Natural killer cell treated with Interleukin-12 subunit alpha and Interleukin-12 subunit beta and Interleukin-15 and Interleukin-18, amount 100 ng/mL, for 72 hours (primary cell): ENCODE results near the gene ANP32E. TPM values are rescaled to one million over a fixed set of nuclear protein-coding genes. Genes with fewer than 3 reads are reported as not detected.
"Not testable (repeated sequence)": the region's sequence is repeated elsewhere in the genome, so short reads cannot be mapped to it uniquely, and the experiment has no call there.

Experiments used
- ATAC-seq, 2 donors: fragments of 150-1000 bp; cut with Tn5 transposase in 1 of 2; sonication (Bioruptor Pico), chemical (Tn5 transposase) in 1 of 2; 2 replicates each; pipeline ENCODE4 v1.10.0; 2021
- DNase-seq: peaks from one replicate; pipeline ENCODE4 v3.0.0; 2022; ENCODE audit warnings: low spot score
- H3K27ac Mint-ChIP-seq, 2 donors: 1 replicate in 1 of 2; 2 replicates in 1 of 2; pipeline ENCODE4 v1.8.0; 2022; ENCODE audit warnings: mixed read lengths in 2 of 2, mild to moderate bottlenecking in 1 of 2, moderate library complexity in 1 of 2
- H3K27me3 Mint-ChIP-seq, 2 donors: 1 replicate in 1 of 2; 2 replicates in 1 of 2; pipeline ENCODE4 v1.8.0; 2022; ENCODE audit warnings: mixed read lengths in 2 of 2
- H3K36me3 Mint-ChIP-seq: one replicate; pipeline ENCODE4 v1.8.0; 2022; ENCODE audit warnings: mixed read lengths
- H3K4me1 Mint-ChIP-seq, 2 donors: 1 replicate in 1 of 2; 2 replicates in 1 of 2; pipeline ENCODE4 v1.8.0; 2022; ENCODE audit warnings: low read depth in 2 of 2, mixed read lengths in 2 of 2, mild to moderate bottlenecking in 1 of 2
- H3K4me3 Mint-ChIP-seq: one replicate; pipeline ENCODE4 v1.8.0; 2022; ENCODE audit warnings: mixed read lengths
- H3K9me3 Mint-ChIP-seq: 2 replicates; pipeline ENCODE4 v1.8.0; 2022; ENCODE audit warnings: mixed read lengths
- total RNA-seq, 2 donors: library from RNA; stranded (reverse); gene quantifications; one replicate each; pipeline ENCODE4 v1.2.3, GENCODE V29; 2022

ANP32E gene
- total RNA-seq, 2 donors from 2014 or later = 157 to 164 TPM

GRCh38 chr1:150214099-150214756 lies 21.7 kb downstream of the ANP32E start:
- H3K9me3 Mint-ChIP-seq, H3K36me3 Mint-ChIP-seq, H3K27me3 Mint-ChIP-seq, DNase-seq, ATAC-seq: not testable (repeated sequence)
- H3K27ac Mint-ChIP-seq = peak overlapping the region; percentile 82 to 91
- H3K4me3 Mint-ChIP-seq = peak overlapping the region; percentile 80
- peaks cover 13 to 18% of the 10 kb centered on the region in 2 donors for H3K4me1 Mint-ChIP-seq

- peak; percentile 96 for DNase-seq
- Mint-ChIP-seq H3K27ac (peak overlapping the region; percentile 82 to 91), H3K27me3 (no peaks in the 10 kb centered on the region), H3K4me1 (peaks cover 13 to 18% of the 10 kb centered on the region in 2 donors), H3K9me3 (no peaks in the 10 kb centered on the region), H3K36me3 (peaks cover 4% of the 10 kb centered on the region), H3K4me3 (peak overlapping the region; percentile 80)
- ATAC-seq = peak; percentile 100
Observed at GRCh38 chr1:150213170-150214098, 22.5 kb downstream of the ANP32E start.

GRCh38 chr1:150212070-150212469 lies 23.8 kb downstream of the ANP32E start:
- Mint-ChIP-seq H3K4me1 (peaks cover 13 to 18% of the 10 kb centered on the region in 2 donors), H3K4me3 (no peak overlapping the region)
- ATAC-seq = no peak

DNA sequence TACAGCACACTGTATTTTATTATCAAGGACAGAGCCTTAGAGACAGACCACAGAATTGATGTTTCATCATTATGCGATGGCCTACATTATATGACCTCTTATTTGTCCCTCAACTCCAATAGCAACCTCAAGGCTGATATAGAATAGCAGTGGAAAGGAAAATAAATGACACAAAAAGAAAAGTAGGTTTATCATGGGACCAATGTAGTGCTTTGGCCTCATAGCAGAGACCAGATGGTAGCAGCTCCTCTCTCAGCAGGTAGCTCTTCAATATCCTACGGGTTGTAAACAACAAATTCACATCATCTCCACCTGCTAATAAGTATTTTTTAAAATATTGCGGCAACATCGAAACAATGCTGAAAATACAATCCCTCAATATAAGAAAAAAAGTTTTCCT lies 25.2 kb downstream of the ANP32E start:
- Mint-ChIP-seq H3K27ac (no peak overlapping the region), H3K36me3 (peaks cover 4% of the 10 kb centered on the region), H3K27me3 (peaks cover 0 to 3% of the 10 kb centered on the region in 2 donors), H3K9me3 (no peaks in the 10 kb centered on the region), H3K4me1 (peaks cover 13 to 18% of the 10 kb centered on the region in 2 donors), H3K4me3 (no peak overlapping the region)
- no peak for ATAC-seq
- no peak for DNase-seq

More at GRCh38 chr1:150212070-150212469, 23.8 kb downstream of the ANP32E start:
- Mint-ChIP-seq H3K36me3 (peaks cover 4% of the 10 kb centered on the region), H3K9me3 (no peaks in the 10 kb centered on the region), H3K27me3 (no peaks in the 10 kb centered on the region), H3K27ac (peak overlapping the region in 1 of 2 donors; percentile 82)
- no peak for DNase-seq

DNA sequence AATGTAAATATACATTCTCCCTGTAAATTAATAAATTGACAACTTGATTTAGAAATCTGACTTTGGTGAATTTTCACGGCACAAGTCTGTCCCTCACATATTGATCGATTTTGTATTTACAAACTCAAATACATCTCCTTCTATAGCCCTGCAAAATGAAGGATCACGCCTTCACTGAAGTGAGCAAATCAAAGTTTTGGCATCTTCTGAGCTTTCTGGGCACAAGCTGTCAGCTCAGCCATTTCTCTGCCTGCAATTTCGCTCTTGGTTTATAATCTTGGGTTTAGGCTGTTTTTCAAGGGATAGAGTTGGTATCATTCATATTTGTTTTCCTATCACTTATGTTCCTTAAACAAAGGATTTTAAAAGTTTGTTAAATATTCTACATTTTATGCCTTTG lies 25.8 kb downstream of the ANP32E start:
- H3K4me1 Mint-ChIP-seq = peaks cover 13 to 18% of the 10 kb centered on the region in 2 donors
- H3K9me3 Mint-ChIP-seq = no peaks in the 10 kb centered on the region
- ATAC-seq (no peak), DNase-seq (no peak)
- no peak overlapping the region for H3K4me3 Mint-ChIP-seq
- peaks cover 4% of the 10 kb centered on the region for H3K36me3 Mint-ChIP-seq
- no peak overlapping the region for H3K27ac Mint-ChIP-seq
- peaks cover 0 to 3% of the 10 kb centered on the region in 2 donors for H3K27me3 Mint-ChIP-seq

DNA sequence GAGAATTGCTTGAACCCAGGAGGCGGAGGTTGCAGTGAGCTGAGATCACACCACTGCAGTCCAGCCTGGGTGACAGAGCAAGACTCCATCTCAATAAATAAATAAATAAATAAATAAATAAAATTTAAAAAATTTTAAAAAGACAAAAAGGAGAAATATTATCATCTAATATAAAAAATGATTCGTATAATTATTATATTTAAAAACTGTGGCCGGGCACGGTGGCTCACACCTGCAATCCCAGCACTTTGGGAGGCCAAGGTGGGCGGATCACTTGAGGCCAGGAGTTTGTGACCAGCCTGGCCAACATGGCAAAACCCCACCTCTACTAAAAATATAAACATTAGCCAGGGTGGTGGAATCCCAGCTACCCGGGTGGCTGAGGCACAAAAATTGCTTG lies 27.5 kb downstream of the ANP32E start:
- DNase-seq, H3K36me3 Mint-ChIP-seq, H3K9me3 Mint-ChIP-seq, H3K27ac Mint-ChIP-seq, ATAC-seq, H3K4me1 Mint-ChIP-seq, H3K4me3 Mint-ChIP-seq, H3K27me3 Mint-ChIP-seq: not testable (repeated sequence)

DNA sequence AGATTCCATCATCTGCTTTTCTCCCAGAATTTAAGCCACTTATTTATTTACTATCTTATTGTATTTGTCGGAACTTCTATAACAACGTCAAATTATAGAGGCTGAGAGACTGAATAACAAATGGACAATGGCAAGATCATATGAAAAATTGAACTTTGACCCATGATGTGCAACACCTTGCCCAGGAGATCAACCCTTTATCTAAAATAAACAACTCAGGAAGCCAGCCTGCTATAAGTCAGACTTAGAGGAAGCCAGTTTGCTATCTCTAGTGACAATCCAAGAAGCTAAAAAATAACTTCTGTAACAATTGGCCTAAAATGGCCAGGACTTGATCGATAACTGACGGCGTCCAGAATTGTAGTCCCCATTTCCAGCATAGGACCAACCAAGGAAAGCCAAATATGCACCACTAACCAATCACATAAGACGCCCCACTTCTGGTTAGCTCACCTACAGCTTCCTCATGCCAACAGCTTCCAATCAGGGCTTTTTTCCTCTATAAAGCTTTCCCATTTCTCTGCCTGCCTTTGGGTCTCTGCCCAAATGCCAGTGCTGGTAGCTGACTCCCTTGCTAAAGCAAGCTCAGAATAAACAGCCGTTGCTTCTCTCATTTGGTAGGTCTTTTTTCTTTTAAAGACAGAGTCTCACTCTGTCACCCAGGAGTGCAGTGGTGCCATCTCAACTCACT lies 28.5 kb downstream of the ANP32E start:
- Mint-ChIP-seq H3K27ac (no peak overlapping the region), H3K9me3 (no peaks in the 10 kb centered on the region), H3K27me3 (peaks cover 0 to 3% of the 10 kb centered on the region in 2 donors), H3K4me1 (no peaks in the 10 kb centered on the region), H3K36me3 (no peaks in the 10 kb centered on the region), H3K4me3 (no peak overlapping the region)
- DNase-seq = no peak
- ATAC-seq = no peak

- H3K4me1 Mint-ChIP-seq = no peaks in the 10 kb centered on the region
- ATAC-seq (no peak), DNase-seq (no peak)
- no peak overlapping the region for H3K4me3 Mint-ChIP-seq
- H3K36me3 Mint-ChIP-seq = no peaks in the 10 kb centered on the region
- H3K27ac Mint-ChIP-seq = no peak overlapping the region
- peaks cover 10 to 15% of the 10 kb centered on the region in 2 donors for H3K27me3 Mint-ChIP-seq
- H3K9me3 Mint-ChIP-seq = no peaks in the 10 kb centered on the region
Observed at GRCh38 chr1:150196417-150196816, 39.5 kb downstream of the ANP32E start.

DNA sequence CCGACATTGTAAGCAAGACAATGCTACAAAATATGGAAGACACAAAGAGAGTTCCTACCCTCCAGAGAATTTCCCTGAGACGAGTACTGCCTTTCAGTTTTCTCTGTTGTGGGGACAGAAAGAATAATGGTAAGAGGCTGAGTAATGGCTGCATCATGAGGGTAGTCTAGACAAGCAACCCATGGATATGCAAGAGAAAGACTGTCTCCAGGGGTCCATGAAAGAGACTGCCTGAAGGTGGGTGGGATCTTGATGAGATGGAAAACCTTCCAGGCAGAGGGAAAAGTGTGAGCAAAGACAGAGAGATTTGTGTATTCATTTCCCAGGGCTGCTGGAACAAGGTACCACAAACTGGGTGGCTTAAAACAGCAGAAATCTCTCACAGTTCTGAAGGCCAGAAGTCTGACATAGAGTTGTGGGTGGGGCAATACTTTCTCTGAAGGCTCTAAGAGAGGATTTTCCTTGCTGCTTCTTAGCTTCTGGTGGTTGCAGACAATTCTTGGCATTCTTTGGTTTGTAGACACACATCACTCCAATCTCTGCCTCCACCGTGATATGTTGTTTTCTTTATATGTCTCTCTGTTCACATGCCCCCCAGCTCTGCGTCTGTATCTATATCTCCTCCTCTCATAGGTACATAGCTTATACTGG lies 41.4 kb downstream of the ANP32E start:
- Mint-ChIP-seq H3K27ac (no peak overlapping the region), H3K9me3 (no peaks in the 10 kb centered on the region), H3K4me1 (no peaks in the 10 kb centered on the region), H3K4me3 (no peak overlapping the region), H3K27me3 (peaks cover 7 to 15% of the 10 kb centered on the region in 2 donors), H3K36me3 (no peaks in the 10 kb centered on the region)
- no peak for DNase-seq
- ATAC-seq = no peak

DNA sequence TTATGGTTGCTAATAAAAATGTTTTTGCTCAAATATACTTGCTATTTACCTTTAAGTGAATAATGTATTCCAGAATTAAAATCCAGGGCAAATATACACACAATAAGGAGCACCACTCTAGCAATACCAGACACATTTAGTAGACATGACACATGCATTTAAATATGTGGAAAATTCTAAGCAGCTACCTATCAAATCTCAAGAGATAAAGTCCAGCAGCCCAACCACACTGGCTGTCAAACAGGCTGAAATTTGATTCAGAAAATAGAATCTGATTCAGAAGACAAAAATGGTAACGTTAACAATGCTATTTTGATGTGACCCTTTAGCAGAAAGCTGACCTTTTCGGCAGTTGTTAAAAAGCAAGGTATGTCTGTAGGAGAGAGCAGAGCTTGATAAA lies 43.9 kb downstream of the ANP32E start:
- no peak for DNase-seq
- Mint-ChIP-seq H3K27me3 (peaks cover 6 to 15% of the 10 kb centered on the region in 2 donors), H3K4me1 (peaks cover 7 to 8% of the 10 kb centered on the region in 2 donors), H3K36me3 (no peaks in the 10 kb centered on the region), H3K9me3 (no peaks in the 10 kb centered on the region), H3K4me3 (no peak overlapping the region), H3K27ac (no peak overlapping the region)
- no peak for ATAC-seq

DNA sequence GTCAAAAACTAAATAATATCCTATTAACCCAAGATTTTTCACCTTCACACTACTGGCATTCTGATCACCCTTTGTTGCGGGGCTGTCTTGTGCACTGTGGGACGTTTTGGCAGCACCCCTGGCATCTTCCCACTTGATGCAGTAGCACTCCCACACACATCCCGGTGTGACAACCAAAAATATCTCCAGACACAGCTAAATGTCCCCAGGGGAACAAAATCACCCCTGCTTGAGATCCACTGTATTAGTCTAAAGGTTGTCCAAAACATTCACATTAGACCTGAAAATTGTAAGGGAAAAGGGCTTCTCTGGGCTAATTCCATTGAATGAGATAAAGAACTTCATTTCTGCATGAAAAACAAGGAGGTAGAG lies 48.4 kb downstream of the ANP32E start:
- no peaks in the 10 kb centered on the region for H3K27me3 Mint-ChIP-seq
- peak overlapping the region; percentile 53 to 76 for H3K27ac Mint-ChIP-seq
- no peaks in the 10 kb centered on the region for H3K9me3 Mint-ChIP-seq
- H3K4me1 Mint-ChIP-seq = peaks cover 9 to 10% of the 10 kb centered on the region in 2 donors
- no peak for DNase-seq
- peak overlapping the region; percentile 46 for H3K4me3 Mint-ChIP-seq
- no peaks in the 10 kb centered on the region for H3K36me3 Mint-ChIP-seq
- peak in 1 of 2 donors; percentile 48 for ATAC-seq

DNA sequence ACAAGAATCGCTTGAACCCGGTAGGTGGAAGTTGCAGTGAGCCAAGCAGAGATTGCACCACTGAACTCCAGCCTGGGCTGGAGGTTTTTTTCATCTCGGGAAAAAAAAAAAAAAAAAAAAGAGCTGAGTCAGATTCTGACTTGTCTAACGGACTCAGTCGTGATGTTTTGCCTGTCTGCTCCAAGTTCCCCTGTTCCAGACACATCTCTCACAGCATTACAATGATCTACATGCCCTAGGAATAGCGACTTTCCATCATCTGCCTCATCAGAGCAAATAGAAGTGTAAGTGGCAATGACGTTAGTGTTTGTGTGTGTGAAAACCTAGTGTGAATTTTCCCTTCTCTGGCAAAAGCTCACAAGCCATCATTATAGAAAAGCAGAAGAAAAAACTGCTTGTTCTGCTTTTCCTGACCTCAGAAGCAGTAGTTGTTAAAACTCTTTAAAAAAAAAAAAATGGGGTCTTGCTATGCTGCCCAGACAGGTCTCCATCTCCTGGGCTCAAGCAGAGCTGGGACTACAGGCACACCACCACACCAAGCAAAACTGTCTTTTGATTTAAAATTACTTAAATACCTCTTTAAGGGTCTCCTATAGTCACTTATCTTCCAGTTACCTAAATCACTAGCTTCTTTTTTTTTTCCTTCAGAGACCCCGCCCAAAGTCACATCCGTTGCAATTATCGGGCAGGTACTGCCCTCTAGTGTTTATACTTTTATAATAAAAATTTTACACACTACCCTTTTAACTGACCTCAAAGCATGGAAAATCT lies 48.9 kb downstream of the ANP32E start:
- H3K4me3 Mint-ChIP-seq = peak overlapping the region; percentile 46
- peak overlapping the region; percentile 53 to 76 for H3K27ac Mint-ChIP-seq
- no peak for DNase-seq
- no peaks in the 10 kb centered on the region for H3K27me3 Mint-ChIP-seq
- H3K36me3 Mint-ChIP-seq = no peaks in the 10 kb centered on the region
- ATAC-seq = peak; percentile 62 to 81
- H3K4me1 Mint-ChIP-seq = peaks cover 9 to 10% of the 10 kb centered on the region in 2 donors
- H3K9me3 Mint-ChIP-seq = no peaks in the 10 kb centered on the region

DNA sequence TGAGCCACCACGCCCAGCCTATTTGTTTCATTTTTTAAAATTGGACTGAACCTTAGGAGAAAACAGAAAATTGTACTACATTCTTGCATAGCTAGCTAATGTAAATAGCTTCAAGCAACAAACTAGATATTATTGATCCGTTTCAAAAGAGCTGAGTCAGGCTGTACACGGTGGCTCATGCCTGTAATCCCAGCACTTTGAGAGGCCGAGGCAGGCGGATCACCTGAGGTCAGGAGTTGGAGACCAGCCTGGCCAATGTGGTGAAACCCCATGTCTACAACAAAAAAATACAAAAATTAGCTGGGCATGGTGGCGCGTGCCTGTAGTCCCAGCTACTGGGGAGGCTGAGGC lies 49.5 kb downstream of the ANP32E start:
- H3K4me1 Mint-ChIP-seq = peaks cover 9 to 10% of the 10 kb centered on the region in 2 donors
- peak overlapping the region in 1 of 2 donors; percentile 53 for H3K27ac Mint-ChIP-seq
- not testable (repeated sequence) for H3K4me3 Mint-ChIP-seq, H3K36me3 Mint-ChIP-seq, H3K27me3 Mint-ChIP-seq, ATAC-seq, DNase-seq, H3K9me3 Mint-ChIP-seq
